Measurements from ENCODE around the gene WNT7A. TPM values are rescaled to one million over a fixed set of nuclear protein-coding genes. Genes with fewer than 3 reads are reported as not detected.
A peak's percentile ranks its signal among the peaks of the same experiment; 100 is the strongest.

WNT7A gene
- total RNA-seq, 1 experiment from 2014 or later = 0.34 TPM

GRCh38 chr3:13927295-13927694 lies 47.4 kb upstream of the WNT7A start:
- peak; percentile 81 for ATAC-seq
- no peak overlapping the region for H3K27ac ChIP-seq (ENCODE audit: low read depth, low read length)

GRCh38 chr3:13916375-13916774 lies 36.5 kb upstream of the WNT7A start:
- ChIA-PET CTCF (no interaction called here), RAD21 (ENCODE audit: low non-redundant PET in 1 of 2, low total read pairs in 2 of 2, uncharacterized antibody in 2 of 2, unreplicated experiment in 2 of 2) (no interaction called here), POLR2A (no interaction called here)
- Histone ChIP-seq H3K79me2 (ENCODE audit: insufficient read depth, low read length) (no peaks in the 10 kb centered on the region), H3K4me2 (ENCODE audit: low read length) (no peak overlapping the region), H2AFZ (ENCODE audit: low read depth, low read length, poor library complexity, severe bottlenecking) (no peak overlapping the region), H3K4me3 (replicated peaks in 1 of 2; ENCODE audit: low read depth in 1 of 2, low read length in 2 of 2) (no peak overlapping the region), H3K9me3 (ENCODE audit: control insufficient read depth in 1 of 2, insufficient read depth in 1 of 2, low read depth in 1 of 2, low read length in 2 of 2) (no peaks in the 10 kb centered on the region), H3K4me1 (ENCODE audit: control insufficient read depth in 1 of 2, insufficient read depth in 2 of 2, low read length in 2 of 2) (no peaks in the 10 kb centered on the region), H3K36me3 (ENCODE audit: control insufficient read depth in 1 of 2, insufficient read depth in 2 of 2, low read length in 2 of 2) (no peaks in the 10 kb centered on the region), H3K9ac (ENCODE audit: low read length) (no peak overlapping the region), H3K27ac (ENCODE audit: low read depth, low read length) (no peak overlapping the region), H3K27me3 (ENCODE audit: insufficient read depth, low read length) (no peaks in the 10 kb centered on the region), H4K20me1 (ENCODE audit: insufficient read depth) (no peaks in the 10 kb centered on the region), H3K9me2 (ENCODE audit: insufficient read depth) (no peaks in the 10 kb centered on the region)
- ATAC-seq (no peak), DNase-seq (ENCODE audit: low read depth, low spot score) (no peak)
- peak in 1 of 3 experiments; percentile 26; a peak in 2 of 6 replicates for TF ChIP-seq CTCF (IDR thresholded peaks at IDR 0.05 in 2 of 3, conservative IDR thresholded peaks at IDR 0.05 in 1 of 3; ENCODE audit: borderline replicate concordance in 1 of 3, insufficient read depth in 1 of 3, low read depth in 2 of 3, low read length in 2 of 3)
- TF ChIP-seq CEBPB (IDR thresholded peaks at IDR 0.05; ENCODE audit: low read depth) = no peak
- intact Hi-C loops (cut with micrococcal nuclease) = no loop called here
- no TSS peak for BruUV-seq (replicated peaks)

More at GRCh38 chr3:13927295-13927694, 47.4 kb upstream of the WNT7A start:
- Histone ChIP-seq H3K27me3 (ENCODE audit: insufficient read depth, low read length) (no peaks in the 10 kb centered on the region), H3K9ac (ENCODE audit: low read length) (no peak overlapping the region), H3K4me2 (ENCODE audit: low read length) (no peak overlapping the region), H3K36me3 (ENCODE audit: control insufficient read depth in 1 of 2, insufficient read depth in 2 of 2, low read length in 2 of 2) (no peaks in the 10 kb centered on the region), H3K9me3 (ENCODE audit: control insufficient read depth in 1 of 2, insufficient read depth in 1 of 2, low read depth in 1 of 2, low read length in 2 of 2) (no peaks in the 10 kb centered on the region), H3K9me2 (ENCODE audit: insufficient read depth) (no peaks in the 10 kb centered on the region), H3K4me3 (replicated peaks in 1 of 2; ENCODE audit: low read depth in 1 of 2, low read length in 2 of 2) (no peak overlapping the region), H3K4me1 (ENCODE audit: control insufficient read depth in 1 of 2, insufficient read depth in 2 of 2, low read length in 2 of 2) (no peaks in the 10 kb centered on the region), H2AFZ (ENCODE audit: low read depth, low read length, poor library complexity, severe bottlenecking) (no peak overlapping the region), H4K20me1 (ENCODE audit: insufficient read depth) (no peaks in the 10 kb centered on the region), H3K79me2 (ENCODE audit: insufficient read depth, low read length) (no peaks in the 10 kb centered on the region)
- POLR2A ChIA-PET = no interaction called here
- no peak for TF ChIP-seq ELF1 (IDR thresholded peaks at IDR 0.05; ENCODE audit: borderline replicate concordance, low read depth)
- TF ChIP-seq CTCF (IDR thresholded peaks at IDR 0.05 in 2 of 3, conservative IDR thresholded peaks at IDR 0.05 in 1 of 3; ENCODE audit: borderline replicate concordance in 1 of 3, insufficient read depth in 1 of 3, low read depth in 2 of 3, low read length in 2 of 3) = peak; percentile 23 to 61 (median 51); a peak in 5 of 6 replicates
- peak; percentile 39 for TF ChIP-seq RAD21 (IDR thresholded peaks at IDR 0.05; ENCODE audit: low read depth)
- DNase-seq (ENCODE audit: low read depth, low spot score) = peak; percentile 3
- no TSS peak for BruUV-seq (replicated peaks)
- CTCF ChIA-PET = interaction anchor here (0.8 kb wide), 1 partner anchor 31 kb away, joined by 6 read pairs; no protein-coding TSS in a partner anchor
- RAD21 ChIA-PET (ENCODE audit: low non-redundant PET in 1 of 2, low total read pairs in 2 of 2, uncharacterized antibody in 2 of 2, unreplicated experiment in 2 of 2) = no interaction called here
- intact Hi-C loops (cut with micrococcal nuclease) = no loop called here
